Type B pancreatic cell (in vitro differentiated cells): ENCODE measurements around the gene SYTL3. TPM values are rescaled to one million over a fixed set of nuclear protein-coding genes. Genes with fewer than 3 reads are reported as not detected.
"Not testable (repeated sequence)": the region's sequence is repeated elsewhere in the genome, so short reads cannot be mapped to it uniquely, and the experiment has no call there.

Experiments
- DNase-seq: peaks from one replicate; pipeline ENCODE4 v3.0.0; 2021; ENCODE audit warnings: mixed read lengths; ENCODE audit not compliant: unreplicated experiment; ENCODE audit errors: extremely low spot score
- H3K27ac Mint-ChIP-seq: 2 replicates; pipeline ENCODE4 v1.8.0; 2021; ENCODE audit warnings: mild to moderate bottlenecking, mixed read lengths
- H3K27me3 Mint-ChIP-seq: 2 replicates; pipeline ENCODE4 v1.8.0; 2021; ENCODE audit warnings: mixed read lengths
- H3K36me3 Mint-ChIP-seq: 2 replicates; pipeline ENCODE4 v1.8.0; 2021; ENCODE audit warnings: mixed read lengths
- H3K4me1 Mint-ChIP-seq: one replicate; pipeline ENCODE4 v1.8.0; 2021; ENCODE audit warnings: mixed read lengths; ENCODE audit not compliant: unreplicated experiment
- H3K4me3 Mint-ChIP-seq: 2 replicates; pipeline ENCODE4 v1.8.0; 2021; ENCODE audit warnings: mild to moderate bottlenecking, mixed read lengths
- H3K9me3 Mint-ChIP-seq: 2 replicates; pipeline ENCODE4 v1.8.0; 2021; ENCODE audit warnings: mixed read lengths
- CTCF ChIP-seq: fragments of 200-600 bp; sonication (generic); conservative IDR thresholded peaks from 2 replicates; pipeline ENCODE4 v1.5.0; 2021; ENCODE audit warnings: antibody characterized with exemption, mild to moderate bottlenecking
- total RNA-seq: library from RNA; stranded (reverse); gene quantifications from 2 replicates; pipeline ENCODE4 v1.2.1, GENCODE V29; 2021; ENCODE audit warnings: low replicate concordance

The SYTL3 gene
- total RNA-seq, 1 donor from 2014 or later: 2.2 TPM

GRCh38 chr6:158786645-158787304 lies 136.9 kb downstream of the SYTL3 start:
- TF ChIP-seq CTCF: no peak
- Mint-ChIP-seq H3K36me3 (peaks cover 37% of the 10 kb centered on the region), H3K27ac (peak overlapping the region; percentile 83), H3K27me3 (no peaks in the 10 kb centered on the region), H3K4me1 (peaks cover 11% of the 10 kb centered on the region), H3K4me3 (no peak overlapping the region), H3K9me3 (no peaks in the 10 kb centered on the region)
- no peak for DNase-seq

DNA sequence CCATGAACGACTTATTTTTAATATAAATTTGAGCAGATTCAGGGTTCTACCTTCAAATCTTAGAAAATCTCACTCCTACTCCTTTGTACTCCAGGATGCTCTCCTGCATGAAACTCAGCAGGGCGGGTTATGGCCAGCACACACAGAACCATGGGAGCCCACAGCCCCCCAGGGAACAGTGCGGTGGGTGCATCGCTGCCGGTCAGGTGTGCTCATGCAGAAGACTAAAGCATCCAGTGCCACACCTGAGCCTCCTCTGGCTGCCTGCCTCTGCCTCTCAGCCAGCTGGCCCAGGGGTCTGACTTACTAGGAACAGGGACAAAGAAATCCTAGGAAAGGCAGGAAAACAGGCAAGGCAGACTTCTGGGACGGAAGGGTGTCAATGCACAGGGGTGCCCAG lies 137.5 kb downstream of the SYTL3 start:
- no peak overlapping the region for H3K4me3 Mint-ChIP-seq
- H3K27ac Mint-ChIP-seq: peak overlapping the region; percentile 83
- no peak for TF ChIP-seq CTCF
- H3K36me3 Mint-ChIP-seq: peaks cover 32% of the 10 kb centered on the region
- DNase-seq: no peak
- peaks cover 11% of the 10 kb centered on the region for H3K4me1 Mint-ChIP-seq
- no peaks in the 10 kb centered on the region for H3K9me3 Mint-ChIP-seq
- H3K27me3 Mint-ChIP-seq: no peaks in the 10 kb centered on the region

GRCh38 chr6:158789115-158789917 lies 139.5 kb downstream of the SYTL3 start:
- Mint-ChIP-seq H3K36me3 (peaks cover 23% of the 10 kb centered on the region), H3K9me3 (no peaks in the 10 kb centered on the region), H3K4me3 (no peak overlapping the region), H3K27ac (peak overlapping the region; percentile 75), H3K27me3 (no peaks in the 10 kb centered on the region), H3K4me1 (peaks cover 10% of the 10 kb centered on the region)
- no peak for DNase-seq
- TF ChIP-seq CTCF: no peak

- Mint-ChIP-seq H3K4me3 (no peak overlapping the region), H3K27me3 (no peaks in the 10 kb centered on the region), H3K27ac (peak overlapping the region; percentile 72), H3K4me1 (peaks cover 15% of the 10 kb centered on the region), H3K36me3 (peaks cover 15% of the 10 kb centered on the region), H3K9me3 (no peaks in the 10 kb centered on the region)
- TF ChIP-seq CTCF: no peak
- DNase-seq: no peak
Measured at GRCh38 chr6:158791274-158791855, 141.5 kb downstream of the SYTL3 start.

GRCh38 chr6:158792505-158792904 lies 142.7 kb downstream of the SYTL3 start:
- not testable (repeated sequence) for DNase-seq, H3K4me3 Mint-ChIP-seq, H3K27me3 Mint-ChIP-seq, H3K9me3 Mint-ChIP-seq
- Mint-ChIP-seq H3K27ac (peak overlapping the region; percentile 41), H3K36me3 (peaks cover 12% of the 10 kb centered on the region), H3K4me1 (peaks cover 25% of the 10 kb centered on the region)

DNA sequence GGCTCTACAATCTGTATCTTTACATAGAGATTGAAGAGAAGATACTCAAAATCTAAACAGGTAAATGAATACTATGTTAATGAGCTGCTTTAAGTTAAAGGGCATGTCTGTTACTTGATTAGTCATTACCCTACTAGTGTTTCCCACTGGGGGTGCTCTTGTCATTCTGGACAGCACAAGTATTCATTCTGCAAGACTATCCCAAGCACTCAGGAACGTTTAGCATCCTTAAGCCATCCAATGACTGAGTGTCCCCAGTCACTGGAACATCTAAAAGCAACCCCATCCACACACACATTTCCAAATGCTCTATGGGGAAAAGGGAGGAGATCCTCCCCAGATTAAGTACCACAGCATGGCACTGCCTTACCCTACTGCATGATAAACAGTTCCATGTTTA lies 143.6 kb downstream of the SYTL3 start:
- Mint-ChIP-seq H3K9me3 (no peaks in the 10 kb centered on the region), H3K4me1 (peaks cover 31% of the 10 kb centered on the region), H3K27ac (peak overlapping the region; percentile 72), H3K27me3 (no peaks in the 10 kb centered on the region), H3K36me3 (peaks cover 15% of the 10 kb centered on the region), H3K4me3 (no peak overlapping the region)
- no peak for DNase-seq
- peak; percentile 49 for TF ChIP-seq CTCF
